Ishikawa (cell line): Measurements from ENCODE around the gene HS3ST5.

ENCODE experiments used
- CEBPB ChIP-seq: IDR thresholded peaks from 2 replicates; pipeline ENCODE4 v1.6.1; 2012
- CREB1 ChIP-seq: IDR thresholded peaks from 2 replicates; pipeline ENCODE4 v1.6.1; 2012; ENCODE audit warnings: low read depth
- EGR1 ChIP-seq: IDR thresholded peaks from 2 replicates; pipeline ENCODE4 v1.6.1; 2012
- EP300 ChIP-seq: IDR thresholded peaks from 2 replicates; pipeline ENCODE4 v1.6.1; 2012; ENCODE audit warnings: borderline replicate concordance
- FOXM1 ChIP-seq: IDR thresholded peaks from 2 replicates; pipeline ENCODE4 v1.6.1; 2012; ENCODE audit warnings: low read depth, borderline replicate concordance
- MAX ChIP-seq: IDR thresholded peaks from 2 replicates; pipeline ENCODE4 v1.6.1; 2012
- NFIC ChIP-seq: IDR thresholded peaks from 2 replicates; pipeline ENCODE4 v1.6.1; 2012
- RAD21 ChIP-seq: IDR thresholded peaks from 2 replicates; pipeline ENCODE4 v1.6.1; 2012; ENCODE audit warnings: low read depth
- REST ChIP-seq: IDR thresholded peaks from 2 replicates; pipeline ENCODE4 v1.6.1; 2012; ENCODE audit warnings: low read depth, mild to moderate bottlenecking
- TAF1 ChIP-seq: IDR thresholded peaks from 2 replicates; pipeline ENCODE4 v1.6.1; 2012; ENCODE audit warnings: low read depth, mild to moderate bottlenecking
- TCF12 ChIP-seq: IDR thresholded peaks from 2 replicates; pipeline ENCODE4 v1.6.1; 2012; ENCODE audit warnings: low read depth
- TEAD4 ChIP-seq: IDR thresholded peaks from 2 replicates; pipeline ENCODE4 v1.6.1; 2012
- YY1 ChIP-seq: IDR thresholded peaks from 2 replicates; pipeline ENCODE4 v1.6.1; 2012; ENCODE audit warnings: low read depth
- ZBTB7A ChIP-seq: IDR thresholded peaks from 2 replicates; pipeline ENCODE4 v1.6.1; 2012; ENCODE audit warnings: low read depth
- TF ChIP-seq, protein P1 (sequence below): IDR thresholded peaks from 2 replicates; pipeline ENCODE4 v1.6.1; 2012

Gene HS3ST5

GRCh38 chr6:114253431-114253830 is 89.4 kb downstream of the HS3ST5 start:
- no peak for TF ChIP-seq TCF12
- TF ChIP-seq RAD21: no peak
- TF ChIP-seq TAF1: no peak
- TF ChIP-seq, protein P1, sequence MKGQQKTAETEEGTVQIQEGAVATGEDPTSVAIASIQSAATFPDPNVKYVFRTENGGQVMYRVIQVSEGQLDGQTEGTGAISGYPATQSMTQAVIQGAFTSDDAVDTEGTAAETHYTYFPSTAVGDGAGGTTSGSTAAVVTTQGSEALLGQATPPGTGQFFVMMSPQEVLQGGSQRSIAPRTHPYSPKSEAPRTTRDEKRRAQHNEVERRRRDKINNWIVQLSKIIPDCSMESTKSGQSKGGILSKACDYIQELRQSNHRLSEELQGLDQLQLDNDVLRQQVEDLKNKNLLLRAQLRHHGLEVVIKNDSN: no peak
- TF ChIP-seq NFIC: no peak
- TF ChIP-seq YY1: no peak
- no peak for TF ChIP-seq REST
- no peak for TF ChIP-seq CREB1

DNA sequence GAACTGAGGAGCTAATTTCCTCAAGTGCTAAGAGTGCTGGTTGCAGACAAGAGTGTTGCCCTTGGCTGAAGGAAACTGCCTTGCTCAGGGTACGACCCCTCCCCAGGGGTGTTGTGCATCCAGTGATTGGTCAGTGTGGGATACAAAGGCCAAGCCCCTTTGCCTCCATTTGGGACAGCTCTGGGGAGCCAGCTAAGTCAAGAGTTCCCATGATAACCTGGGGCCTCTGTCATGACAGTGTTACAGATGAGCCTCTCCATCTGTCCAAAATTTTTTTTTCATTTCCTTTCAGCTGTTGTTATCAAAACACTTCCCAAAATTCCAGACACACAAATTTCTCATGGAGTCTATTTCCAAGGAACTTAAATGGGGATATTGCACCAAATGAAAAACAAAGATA is 93.3 kb downstream of the HS3ST5 start:
- TF ChIP-seq TEAD4: no peak
- TF ChIP-seq, protein P1: no peak
- TF ChIP-seq MAX: no peak
- no peak for TF ChIP-seq CREB1
- TF ChIP-seq TCF12: no peak
- TF ChIP-seq EGR1: no peak
- no peak for TF ChIP-seq CEBPB
- TF ChIP-seq EP300: no peak
- TF ChIP-seq NFIC: no peak
- no peak for TF ChIP-seq ZBTB7A
- TF ChIP-seq YY1: no peak
- no peak for TF ChIP-seq REST
- TF ChIP-seq RAD21: no peak
- TF ChIP-seq FOXM1: no peak
- no peak for TF ChIP-seq TAF1

- no peak for TF ChIP-seq TAF1
- no peak for TF ChIP-seq NFIC
- no peak for TF ChIP-seq EGR1
- no peak for TF ChIP-seq TCF12
- no peak for TF ChIP-seq MAX
- no peak for TF ChIP-seq TEAD4
- no peak for TF ChIP-seq RAD21
- no peak for TF ChIP-seq REST
- TF ChIP-seq FOXM1: no peak
- no peak for TF ChIP-seq EP300
- no peak for TF ChIP-seq YY1
- no peak for TF ChIP-seq CREB1
Observed at GRCh38 chr6:114247101-114247500, 95.7 kb downstream of the HS3ST5 start.

- TF ChIP-seq RAD21 (no peak), YY1 (no peak), CEBPB (no peak), NFIC (no peak), MAX (no peak), TAF1 (no peak), REST (no peak), EGR1 (no peak), CREB1 (no peak), FOXM1 (no peak), ZBTB7A (no peak)
Observed at GRCh38 chr6:114240796-114241195, 102.0 kb downstream of the HS3ST5 start.
